VCaP (cell line): ENCODE measurements around the gene MME.

Experiments used
- H3K27ac ChIP-seq: fragments of 450-650 bp; 2 replicates; pipeline ENCODE4 v1.5.1; 2017
- TF ChIP-seq, protein P1 (sequence below): fragments of 450-650 bp; conservative IDR thresholded peaks from 2 replicates; pipeline ENCODE4 v1.5.1; 2017; ENCODE audit warnings: mild to moderate bottlenecking, moderate library complexity

The MME gene

GRCh38 chr3:155070316-155070715 is 9.8 kb upstream of the MME start:
- TF ChIP-seq, protein P1, sequence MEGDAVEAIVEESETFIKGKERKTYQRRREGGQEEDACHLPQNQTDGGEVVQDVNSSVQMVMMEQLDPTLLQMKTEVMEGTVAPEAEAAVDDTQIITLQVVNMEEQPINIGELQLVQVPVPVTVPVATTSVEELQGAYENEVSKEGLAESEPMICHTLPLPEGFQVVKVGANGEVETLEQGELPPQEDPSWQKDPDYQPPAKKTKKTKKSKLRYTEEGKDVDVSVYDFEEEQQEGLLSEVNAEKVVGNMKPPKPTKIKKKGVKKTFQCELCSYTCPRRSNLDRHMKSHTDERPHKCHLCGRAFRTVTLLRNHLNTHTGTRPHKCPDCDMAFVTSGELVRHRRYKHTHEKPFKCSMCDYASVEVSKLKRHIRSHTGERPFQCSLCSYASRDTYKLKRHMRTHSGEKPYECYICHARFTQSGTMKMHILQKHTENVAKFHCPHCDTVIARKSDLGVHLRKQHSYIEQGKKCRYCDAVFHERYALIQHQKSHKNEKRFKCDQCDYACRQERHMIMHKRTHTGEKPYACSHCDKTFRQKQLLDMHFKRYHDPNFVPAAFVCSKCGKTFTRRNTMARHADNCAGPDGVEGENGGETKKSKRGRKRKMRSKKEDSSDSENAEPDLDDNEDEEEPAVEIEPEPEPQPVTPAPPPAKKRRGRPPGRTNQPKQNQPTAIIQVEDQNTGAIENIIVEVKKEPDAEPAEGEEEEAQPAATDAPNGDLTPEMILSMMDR: no peak
- no peak overlapping the region for H3K27ac ChIP-seq

- no peak overlapping the region for H3K27ac ChIP-seq
- TF ChIP-seq, protein P1: no peak
Measured at GRCh38 chr3:155070932-155071387, 9.2 kb upstream of the MME start.

DNA sequence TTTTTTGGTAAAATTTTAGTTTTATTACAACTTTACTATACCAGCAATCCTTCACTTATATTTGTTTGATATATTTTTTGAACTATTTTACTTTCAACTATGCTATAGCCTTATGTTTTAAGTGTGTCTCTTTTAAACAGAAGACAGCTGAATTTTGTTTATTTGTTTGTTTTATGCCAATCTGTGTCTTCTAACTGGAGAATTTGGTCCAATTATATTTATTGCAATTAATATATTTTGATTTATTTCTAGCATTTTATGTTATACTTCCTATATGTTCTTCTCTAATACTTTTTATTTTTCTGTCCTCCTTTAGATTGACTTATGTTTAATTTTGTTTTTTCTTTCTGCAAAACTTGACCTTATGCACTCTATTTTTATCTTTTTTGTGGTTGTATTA is 4.9 kb upstream of the MME start:
- H3K27ac ChIP-seq: no peak overlapping the region
- TF ChIP-seq, protein P1: no peak

GRCh38 chr3:155076888-155077287 is 3.2 kb upstream of the MME start:
- H3K27ac ChIP-seq: no peak overlapping the region
- TF ChIP-seq, protein P1: no peak

GRCh38 chr3:155078711-155079467 is 1.2 kb upstream of the MME start:
- H3K27ac ChIP-seq: peak overlapping the region; percentile 14; the same call in 1 of the 2 replicates
- TF ChIP-seq, protein P1: no peak

- peak overlapping the region; percentile 69; the same call in 1 of the 2 replicates for H3K27ac ChIP-seq
- TF ChIP-seq, protein P1: no peak
Measured at GRCh38 chr3:155079468-155079745, 712 bp upstream of the MME start.

DNA sequence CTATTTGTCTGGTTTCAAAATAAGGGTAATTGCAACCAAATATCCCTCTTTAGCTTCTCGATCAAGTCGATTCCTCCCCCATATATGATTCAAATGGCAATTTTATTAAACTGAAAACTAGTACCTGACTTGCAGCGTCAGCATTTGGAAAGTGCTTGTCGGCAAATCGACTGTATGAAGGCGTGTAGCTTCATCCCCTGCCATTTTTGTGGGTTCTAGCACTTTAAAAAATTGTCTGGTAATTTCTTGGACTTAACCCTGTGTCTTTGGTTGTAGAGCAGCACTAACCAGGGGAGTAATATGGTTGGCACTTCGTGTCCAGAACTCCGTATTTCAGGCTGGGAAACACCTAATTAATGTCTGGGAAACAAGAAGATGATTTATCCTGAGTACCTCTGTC is 573 bp downstream of the MME start:
- peak overlapping the region; percentile 69 for H3K27ac ChIP-seq
- TF ChIP-seq, protein P1: no peak
